Measurements from ENCODE around the gene CPA4. TPM values are rescaled to one million over a fixed set of nuclear protein-coding genes. Genes with fewer than 3 reads are reported as not detected.

Gene CPA4
- total and polyA plus RNA-seq, 8 donors: 0.12 to 0.90 TPM; not detected in 6

- 82 to 94% (median 91%) methylated on average over 7 of the region's 7 CpGs for WGBS, 5 donors
- no peak overlapping the region for H3K4me3 ChIP-seq
- H3K27ac ChIP-seq: no peak overlapping the region
- peaks cover 0 to 10% (median 4%) of the 10 kb centered on the region in 4 donors for H3K4me1 ChIP-seq
- H3K27me3 ChIP-seq: no peaks in the 10 kb centered on the region
- peaks cover 4 to 22% (median 11%) of the 10 kb centered on the region in 4 donors for H3K9me3 ChIP-seq
- no peak for DNase-seq
- intact Hi-C loops (cut with DNase I; ENCODE audit: low total_unique reads): no loop called here
- H3K36me3 ChIP-seq: no peaks in the 10 kb centered on the region
- TF ChIP-seq, protein P1, sequence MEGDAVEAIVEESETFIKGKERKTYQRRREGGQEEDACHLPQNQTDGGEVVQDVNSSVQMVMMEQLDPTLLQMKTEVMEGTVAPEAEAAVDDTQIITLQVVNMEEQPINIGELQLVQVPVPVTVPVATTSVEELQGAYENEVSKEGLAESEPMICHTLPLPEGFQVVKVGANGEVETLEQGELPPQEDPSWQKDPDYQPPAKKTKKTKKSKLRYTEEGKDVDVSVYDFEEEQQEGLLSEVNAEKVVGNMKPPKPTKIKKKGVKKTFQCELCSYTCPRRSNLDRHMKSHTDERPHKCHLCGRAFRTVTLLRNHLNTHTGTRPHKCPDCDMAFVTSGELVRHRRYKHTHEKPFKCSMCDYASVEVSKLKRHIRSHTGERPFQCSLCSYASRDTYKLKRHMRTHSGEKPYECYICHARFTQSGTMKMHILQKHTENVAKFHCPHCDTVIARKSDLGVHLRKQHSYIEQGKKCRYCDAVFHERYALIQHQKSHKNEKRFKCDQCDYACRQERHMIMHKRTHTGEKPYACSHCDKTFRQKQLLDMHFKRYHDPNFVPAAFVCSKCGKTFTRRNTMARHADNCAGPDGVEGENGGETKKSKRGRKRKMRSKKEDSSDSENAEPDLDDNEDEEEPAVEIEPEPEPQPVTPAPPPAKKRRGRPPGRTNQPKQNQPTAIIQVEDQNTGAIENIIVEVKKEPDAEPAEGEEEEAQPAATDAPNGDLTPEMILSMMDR (IDR thresholded peaks at IDR 0.05): no peak
- TF ChIP-seq EP300 (IDR thresholded peaks at IDR 0.05): no peak
- no peak for TF ChIP-seq POLR2AphosphoS5 (IDR thresholded peaks at IDR 0.05)
- no peak for TF ChIP-seq POLR2A (IDR thresholded peaks at IDR 0.05)
Measured at GRCh38 chr7:130361681-130362080, 68.7 kb downstream of the CPA4 start.

DNA sequence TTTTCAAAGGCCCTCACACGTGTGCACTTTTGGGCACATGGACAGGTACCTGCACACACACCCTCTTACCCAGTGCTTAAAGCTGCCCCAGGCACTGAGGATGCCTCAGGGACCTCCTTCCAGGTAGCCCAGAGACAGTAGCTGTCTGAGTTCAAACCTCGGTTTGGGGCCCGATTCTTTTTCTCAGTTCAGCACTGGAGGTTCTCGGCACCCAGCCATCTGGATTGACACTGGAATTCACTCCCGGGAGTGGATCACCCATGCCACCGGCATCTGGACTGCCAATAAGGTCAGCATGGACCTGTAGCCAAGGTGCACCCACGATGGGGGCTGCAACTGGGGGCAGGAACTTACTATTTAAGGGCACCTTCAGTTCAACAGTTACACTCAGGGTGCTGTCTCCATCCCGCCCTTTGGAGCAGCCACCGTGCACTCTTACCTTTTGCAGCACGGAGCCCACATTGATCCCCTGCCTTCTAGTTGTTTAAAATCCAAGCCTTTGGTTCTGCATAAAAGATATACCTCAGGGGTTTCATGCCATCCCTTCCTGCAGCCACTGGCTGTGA is 69.4 kb downstream of the CPA4 start:
- Histone ChIP-seq H3K27me3 (no peaks in the 10 kb centered on the region), H3K4me1 (peaks cover 0 to 4% (median 2%) of the 10 kb centered on the region in 4 donors), H3K27ac (no peak overlapping the region), H3K36me3 (no peaks in the 10 kb centered on the region), H3K4me3 (no peak overlapping the region), H3K9me3 (peaks cover 4 to 22% (median 11%) of the 10 kb centered on the region in 4 donors)
- TF ChIP-seq POLR2A (IDR thresholded peaks at IDR 0.05): no peak
- TF ChIP-seq, protein P1 (IDR thresholded peaks at IDR 0.05): no peak
- no peak for TF ChIP-seq POLR2AphosphoS5 (IDR thresholded peaks at IDR 0.05)
- TF ChIP-seq EP300 (IDR thresholded peaks at IDR 0.05): no peak
- intact Hi-C loops (cut with DNase I; ENCODE audit: low total_unique reads): no loop called here
- WGBS, 5 donors: 91 to 95% (median 92%) methylated on average over 10 of the region's 10 CpGs
- no peak for DNase-seq

DNA sequence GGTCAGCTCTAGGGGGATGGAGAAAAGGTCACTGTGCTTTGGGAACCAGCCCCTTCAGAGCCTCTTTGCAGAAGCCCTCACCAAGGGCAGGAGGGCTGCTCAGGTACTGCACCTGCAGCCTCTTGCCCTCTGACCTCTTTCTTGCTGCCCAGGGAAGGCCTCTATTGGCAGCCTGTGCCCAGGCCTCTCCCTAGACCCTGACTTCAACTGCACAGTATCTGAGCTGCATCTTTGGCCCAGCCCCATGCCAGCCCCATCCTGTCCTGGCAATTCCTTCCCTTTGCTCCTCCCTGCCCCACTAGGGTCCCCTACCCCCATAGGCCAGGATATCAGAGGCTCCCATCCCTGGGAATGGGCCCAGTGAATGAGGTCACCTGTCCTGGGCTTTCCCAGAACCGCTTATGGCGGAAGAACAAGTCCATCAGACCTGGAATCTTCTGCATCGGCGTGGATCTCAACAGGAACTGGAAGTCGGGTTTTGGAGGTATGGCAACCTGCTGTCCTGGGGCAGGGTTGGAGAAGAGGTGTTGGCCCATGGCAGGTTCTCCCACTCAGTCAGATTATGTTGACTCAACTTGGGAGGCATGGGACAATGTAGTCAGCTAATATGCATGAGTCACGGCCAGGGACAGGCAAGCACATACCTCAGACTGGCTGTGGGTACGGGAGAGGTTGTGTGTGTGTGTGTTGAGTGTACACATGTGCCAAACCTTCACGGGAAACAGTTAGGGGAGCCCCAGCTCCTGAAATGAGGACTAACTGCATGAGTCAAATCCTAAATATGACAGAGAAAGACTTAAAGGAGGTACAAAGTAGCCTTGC is 70.3 kb downstream of the CPA4 start:
- H3K4me3 ChIP-seq: no peak overlapping the region
- peaks cover 4 to 22% (median 11%) of the 10 kb centered on the region in 4 donors for H3K9me3 ChIP-seq
- no peak overlapping the region for H3K27ac ChIP-seq
- TF ChIP-seq EP300 (IDR thresholded peaks at IDR 0.05) (no peak), POLR2AphosphoS5 (IDR thresholded peaks at IDR 0.05) (peak in 1 of 3 donors; percentile 37)
- 66 to 82% (median 72%) methylated on average over 8 of the region's 8 CpGs for WGBS, 5 donors
- peaks cover 0 to 4% (median 0%) of the 10 kb centered on the region in 4 donors for H3K4me1 ChIP-seq
- peak in 1 of 2 donors; percentile 58 for DNase-seq
- H3K36me3 ChIP-seq: no peaks in the 10 kb centered on the region
- no peaks in the 10 kb centered on the region for H3K27me3 ChIP-seq
- intact Hi-C loops (cut with DNase I; ENCODE audit: low total_unique reads): no loop called here

DNA sequence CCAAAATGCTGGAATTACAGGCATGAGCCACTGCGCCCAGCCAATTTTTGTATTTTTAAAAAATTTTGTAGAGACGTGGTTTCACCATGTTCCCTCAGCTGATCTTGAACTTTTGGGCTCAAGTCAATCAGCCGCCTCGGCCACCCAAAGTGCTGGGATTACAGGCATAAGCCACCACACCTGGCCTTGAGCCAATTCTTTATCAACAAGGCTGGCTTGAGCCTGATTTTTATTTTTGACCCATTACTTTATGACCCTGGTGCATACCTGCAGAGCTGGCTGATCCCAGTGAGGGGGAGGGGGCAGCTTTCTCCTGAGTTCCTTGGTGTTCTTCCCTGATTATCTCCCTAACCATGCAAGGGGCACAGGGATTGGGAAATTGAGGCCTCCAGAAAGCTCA is 71.5 kb downstream of the CPA4 start:
- Histone ChIP-seq H3K9me3 (peaks cover 0 to 14% (median 5%) of the 10 kb centered on the region in 4 donors), H3K27me3 (no peaks in the 10 kb centered on the region), H3K4me1 (peaks cover 0 to 14% (median 8%) of the 10 kb centered on the region in 4 donors), H3K27ac (peak overlapping the region in 1 of 5 donors; percentile 67), H3K36me3 (no peaks in the 10 kb centered on the region), H3K4me3 (no peak overlapping the region)
- peak in 1 of 2 donors; percentile 63 for DNase-seq
- intact Hi-C loops (cut with DNase I; ENCODE audit: low total_unique reads): no loop called here
- no peak for TF ChIP-seq EP300 (IDR thresholded peaks at IDR 0.05)
- WGBS, 5 donors: 69 to 77% (median 74%) methylated on average over 4 of the region's 4 CpGs

DNA sequence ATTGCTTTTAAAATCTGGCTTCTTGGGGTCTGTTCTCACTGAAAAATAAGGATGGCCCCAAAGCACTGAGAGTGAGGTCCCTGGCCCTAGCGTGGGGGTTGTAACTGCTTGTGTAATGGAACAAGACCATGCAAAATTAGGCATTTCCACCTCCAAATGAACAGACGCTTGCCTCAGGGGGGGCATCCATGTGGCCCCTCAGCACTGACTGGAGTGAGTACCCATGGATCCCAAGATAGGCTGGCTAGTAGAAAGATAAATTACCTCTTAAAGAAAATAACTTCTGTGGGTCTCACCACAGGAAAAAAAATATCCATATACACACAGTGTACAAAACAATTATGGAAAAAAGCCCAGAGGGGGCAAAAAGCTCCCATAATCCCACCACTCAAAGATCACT is 72.1 kb downstream of the CPA4 start:
- TF ChIP-seq EP300 (IDR thresholded peaks at IDR 0.05): no peak
- no peak for TF ChIP-seq POLR2A (IDR thresholded peaks at IDR 0.05)
- TF ChIP-seq, protein P1 (IDR thresholded peaks at IDR 0.05): no peak
- TF ChIP-seq POLR2AphosphoS5 (IDR thresholded peaks at IDR 0.05): no peak
- intact Hi-C loops (cut with DNase I; ENCODE audit: low total_unique reads): no loop called here
- H3K27me3 ChIP-seq: no peaks in the 10 kb centered on the region
- H3K4me3 ChIP-seq: no peak overlapping the region
- no peaks in the 10 kb centered on the region for H3K36me3 ChIP-seq
- peaks cover 0 to 8% (median under 1%) of the 10 kb centered on the region in 4 donors for H3K9me3 ChIP-seq
- no peak for DNase-seq
- WGBS, 5 donors: 81 to 94% (median 86%) methylated on average over 2 of the region's 2 CpGs
- H3K4me1 ChIP-seq: peaks cover 0 to 15% (median 15%) of the 10 kb centered on the region in 4 donors
- peak overlapping the region in 3 of 5 donors; percentile 23 to 67 (median 38) for H3K27ac ChIP-seq
